ENCODE data around the gene ATRX. TPM values are rescaled to one million over a fixed set of nuclear protein-coding genes. Genes with fewer than 3 reads are reported as not detected.

The ATRX gene
- polyA plus RNA-seq, 3 donors from 2014 or later: 13.2 to 79.8 (median 25.5) TPM

DNA sequence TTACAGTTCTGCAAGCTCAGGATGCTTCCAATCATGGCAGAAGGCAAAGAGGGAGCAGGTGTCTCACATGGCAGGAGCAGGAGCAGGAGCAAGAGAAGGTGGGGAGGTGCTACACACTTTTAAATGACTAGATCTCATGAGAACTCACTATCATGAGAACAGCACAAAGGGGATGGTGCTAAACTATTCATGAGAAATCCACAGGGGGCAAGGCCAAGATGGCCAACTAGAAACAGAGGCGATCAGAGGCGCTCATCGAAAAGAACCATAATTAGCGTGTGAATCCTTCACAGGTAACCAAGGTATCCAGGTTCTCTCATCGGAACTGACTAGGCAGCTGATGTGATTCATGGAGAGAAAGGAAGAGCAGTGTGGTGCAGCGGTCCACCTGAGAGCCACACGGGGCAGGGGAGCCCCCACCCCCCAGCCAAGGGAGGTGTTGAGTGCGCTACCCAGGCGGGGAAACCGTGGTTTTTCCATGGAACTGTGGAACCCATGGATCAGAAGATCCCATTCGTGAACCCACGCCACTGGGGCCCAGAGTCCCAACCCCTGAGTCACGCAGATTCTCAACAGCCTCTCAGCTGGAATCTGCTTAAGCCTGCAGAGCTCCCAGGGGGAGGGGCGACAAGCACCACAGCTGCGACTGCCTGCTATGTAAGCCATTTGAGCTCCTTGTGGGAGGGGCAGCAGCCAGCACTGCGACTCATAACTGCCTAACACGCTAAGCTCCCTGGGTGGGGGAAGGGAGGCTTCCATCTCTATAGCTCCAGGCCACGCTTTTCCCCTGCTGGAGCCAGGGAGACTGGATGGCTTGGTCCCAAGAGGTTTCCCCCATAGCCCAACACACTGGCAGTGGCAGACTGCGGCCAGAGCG lies 292.1 kb downstream of the ATRX start:
- Mint-ChIP-seq H3K36me3 (no peaks in the 10 kb centered on the region), H3K4me3 (no peak overlapping the region), H3K4me1 (no peaks in the 10 kb centered on the region), H3K9me3 (no peaks in the 10 kb centered on the region), H3K27ac (no peak overlapping the region), H3K27me3 (ENCODE audit: low read depth in 3 of 3) (peaks cover 0 to 6% (median 3%) of the 10 kb centered on the region in 3 donors)
- no peak for DNase-seq

DNA sequence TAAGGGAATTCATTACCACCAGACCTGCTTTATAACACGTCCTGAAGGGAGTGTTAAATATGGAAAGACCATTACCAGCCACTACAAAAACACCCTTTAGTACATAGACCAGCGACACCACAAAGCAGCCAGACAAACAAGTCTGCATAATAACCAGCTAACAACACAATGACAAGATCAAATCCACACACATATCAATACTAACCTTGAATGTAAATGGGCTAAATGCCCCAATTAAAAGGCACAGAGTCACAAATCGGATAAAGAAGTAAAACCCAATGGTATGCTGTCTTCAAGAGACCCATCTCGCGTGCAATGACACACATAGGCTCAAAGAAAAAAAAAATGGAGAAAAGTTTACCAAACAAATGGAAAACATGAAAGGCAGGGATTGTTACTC lies 302.0 kb downstream of the ATRX start:
- Mint-ChIP-seq H3K9me3 (peaks cover 0 to 14% (median 3%) of the 10 kb centered on the region in 6 donors), H3K4me1 (no peaks in the 10 kb centered on the region), H3K4me3 (no peak overlapping the region), H3K36me3 (peaks cover 0 to 7% (median 0%) of the 10 kb centered on the region in 3 donors), H3K27me3 (ENCODE audit: low read depth in 3 of 3) (peaks cover 3 to 4% (median 4%) of the 10 kb centered on the region in 3 donors), H3K27ac (no peak overlapping the region)
- no peak for DNase-seq

DNA sequence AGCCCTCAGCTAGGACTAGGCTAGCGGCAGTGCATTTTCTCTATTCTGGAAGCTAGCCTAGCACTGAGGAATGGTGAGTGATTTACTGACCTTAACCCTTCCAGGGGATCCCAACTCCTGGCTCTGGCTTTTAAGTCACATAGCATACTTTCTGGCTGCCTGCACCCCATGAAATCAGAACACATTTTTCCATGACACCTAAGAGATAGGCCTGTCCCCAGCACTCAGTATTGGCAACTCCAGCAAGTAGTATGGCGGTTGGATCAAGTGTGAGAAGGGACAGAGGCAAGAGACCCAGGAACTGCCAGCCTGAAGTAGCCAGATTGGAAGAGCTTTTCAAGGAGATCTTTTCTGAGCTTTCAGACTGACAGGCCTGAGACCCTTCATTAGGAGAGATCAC lies 330.6 kb downstream of the ATRX start:
- H3K4me3 Mint-ChIP-seq: no peak overlapping the region
- H3K36me3 Mint-ChIP-seq: no peaks in the 10 kb centered on the region
- H3K27ac Mint-ChIP-seq: no peak overlapping the region
- H3K27me3 Mint-ChIP-seq (ENCODE audit: low read depth in 3 of 3): peaks cover 0 to 4% (median 0%) of the 10 kb centered on the region in 3 donors
- H3K9me3 Mint-ChIP-seq: no peaks in the 10 kb centered on the region
- H3K4me1 Mint-ChIP-seq: no peaks in the 10 kb centered on the region
- no peak for DNase-seq

Other genes starting within 250 kb of the ATRX start
- 10 to 100 TPM; 29.7 to 65.1 (median 51.4) TPM for gene MAGT1, start 109.2 kb upstream of the ATRX start, polyA plus RNA-seq
- 100 to 1,000 TPM; 398 to 724 (median 495) TPM for gene COX7B, start 113.3 kb upstream of the ATRX start, polyA plus RNA-seq
- 10 to 100 TPM in 1 of 3 donors, 1 to 10 TPM in 2; 4.7 to 11.6 (median 6.5) TPM for gene ATP7A, start 124.5 kb upstream of the ATRX start, polyA plus RNA-seq
- under 1 TPM in 2 of 3 donors, not detected in 1; 0.38 to 0.52 TPM for gene PGAM4, start 183.4 kb upstream of the ATRX start, polyA plus RNA-seq